Uterus (tissue), 2 donors: Measurements from ENCODE around the gene CENPN.

Experiments
- CTCF ChIP-seq, 4 experiments: fragments of 200-600 bp in 2 of 4; fragments of 450-650 bp in 2 of 4; sonication (generic) in 2 of 4; IDR thresholded peaks; one replicate each; pipeline ENCODE4 v1.5.1; 2016 to 2019; ENCODE audit warnings: antibody characterized with exemption in 4 of 4, mild to moderate bottlenecking in 2 of 4, moderate library complexity in 1 of 4
- POLR2A ChIP-seq, 2 donors: fragments of 450-650 bp; IDR thresholded peaks; one replicate each; pipeline ENCODE4 v1.6.1; 2016; ENCODE audit warnings: antibody characterized with exemption in 2 of 2, mild to moderate bottlenecking in 1 of 2, moderate library complexity in 1 of 2

GRCh38 chr16:81042821-81043220 is 35.8 kb downstream of the CENPN start:
- TF ChIP-seq CTCF (IDR thresholded peaks at IDR 0.05) (no peak), POLR2A (IDR thresholded peaks at IDR 0.05) (no peak)
